Thoracic aorta (tissue), 2 donors: ENCODE data around the gene XIAP. TPM values are rescaled to one million over a fixed set of nuclear protein-coding genes. Genes with fewer than 3 reads are reported as not detected.

ENCODE experiments used
- ATAC-seq: fragments of 150-250 bp; one replicate; pipeline ENCODE4 v1.8.0; 2017; ENCODE audit warnings: low read depth; ENCODE audit not compliant: insufficient number of reproducible peaks, low FRiP score
- DNase-seq: peaks from one replicate; pipeline ENCODE4 v3.0.0-alpha.2; 2020; ENCODE audit warnings: low spot score
- H3K27ac ChIP-seq, 2 donors: fragments of 200-600 bp; sonication (generic); 1 replicate in 1 of 2; 2 replicates in 1 of 2; pipeline ENCODE4 v1.5.1; 2016; ENCODE audit warnings: mild to moderate bottlenecking in 2 of 2, moderate library complexity in 2 of 2
- H3K27me3 ChIP-seq: fragments of 200-600 bp; sonication (generic); replicated peaks from 2 replicates; pipeline ENCODE4 v1.6.0; 2016; ENCODE audit warnings: mild to moderate bottlenecking; ENCODE audit not compliant: insufficient read depth
- H3K36me3 ChIP-seq: fragments of 200-600 bp; sonication (generic); one replicate; pipeline ENCODE4 v1.5.1; 2016
- H3K4me1 ChIP-seq, 2 donors: fragments of 200-600 bp; sonication (generic); 1 replicate in 1 of 2; 2 replicates in 1 of 2; pipeline versions ENCODE4 v1.5.1 to v1.6.0; 2016; ENCODE audit warnings: low read depth in 2 of 2, mild to moderate bottlenecking in 1 of 2; ENCODE audit not compliant: control insufficient read depth in 1 of 2
- H3K4me3 ChIP-seq: fragments of 200-600 bp; sonication (generic); 2 replicates; pipeline ENCODE4 v1.5.1; 2016; ENCODE audit warnings: mild to moderate bottlenecking
- H3K9me3 ChIP-seq: fragments of 200-600 bp; sonication (generic); 2 replicates; pipeline ENCODE4 v1.5.1; 2016
- CTCF ChIP-seq: fragments of 200-600 bp; sonication (generic); IDR thresholded peaks from one replicate; pipeline ENCODE4 v1.5.1; 2019; ENCODE audit warnings: antibody characterized with exemption
- total RNA-seq, 2 donors: library from RNA; depleted of rRNA; stranded (reverse); fragments of >200 nt; gene quantifications; one replicate each; pipeline versions ENCODE4 v1.1.0 to v1.2.3, GENCODE V29; 2016

The XIAP gene
- total RNA-seq, 2 donors from 2014 or later: 18.3 to 78.5 TPM

- peak overlapping the region; percentile 90 for H3K4me3 ChIP-seq
- ATAC-seq (peak; percentile 64), DNase-seq (no peak)
- peak overlapping the region; percentile 88 to 94 for H3K27ac ChIP-seq
- peaks cover 0 to 7% of the 10 kb centered on the region in 2 donors for H3K4me1 ChIP-seq
- H3K36me3 ChIP-seq: no peaks in the 10 kb centered on the region
- no peaks in the 10 kb centered on the region for H3K27me3 ChIP-seq
- no peaks in the 10 kb centered on the region for H3K9me3 ChIP-seq
- no peak for TF ChIP-seq CTCF
Observed at GRCh38 chrX:123859409-123859845, 426 bp upstream of the XIAP start.

DNA sequence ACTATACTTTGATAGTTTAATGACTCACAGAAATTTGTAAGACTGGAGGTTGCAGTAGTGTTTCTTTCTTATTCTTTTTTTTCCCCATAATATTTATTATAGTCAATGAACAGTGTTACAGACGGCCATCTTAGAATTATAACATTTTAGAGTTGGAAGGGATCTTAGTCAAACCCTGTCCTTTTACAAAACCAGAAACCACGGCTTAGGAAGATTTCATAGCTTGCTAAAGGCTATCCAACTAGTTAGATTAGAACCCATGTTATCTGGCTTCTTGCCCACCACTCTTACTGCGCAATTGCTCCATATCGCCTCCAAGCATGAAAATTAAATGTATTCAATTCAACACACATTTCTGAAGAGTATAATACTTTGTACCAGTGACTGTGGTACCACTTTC is 1.1 kb downstream of the XIAP start:
- H3K9me3 ChIP-seq: no peaks in the 10 kb centered on the region
- TF ChIP-seq CTCF: no peak
- no peaks in the 10 kb centered on the region for H3K27me3 ChIP-seq
- H3K27ac ChIP-seq: peak overlapping the region; percentile 88 to 94
- ATAC-seq (peak; percentile 54), DNase-seq (no peak)
- peak overlapping the region; percentile 90 for H3K4me3 ChIP-seq
- peaks cover 0 to 7% of the 10 kb centered on the region in 2 donors for H3K4me1 ChIP-seq
- no peaks in the 10 kb centered on the region for H3K36me3 ChIP-seq

GRCh38 chrX:123869488-123869887 is 9.6 kb downstream of the XIAP start:
- Histone ChIP-seq H3K27me3 (no peaks in the 10 kb centered on the region), H3K4me3 (no peak overlapping the region), H3K27ac (no peak overlapping the region), H3K9me3 (no peaks in the 10 kb centered on the region), H3K36me3 (no peaks in the 10 kb centered on the region), H3K4me1 (no peaks in the 10 kb centered on the region)
- ATAC-seq (no peak), DNase-seq (no peak)
- no peak for TF ChIP-seq CTCF

DNA sequence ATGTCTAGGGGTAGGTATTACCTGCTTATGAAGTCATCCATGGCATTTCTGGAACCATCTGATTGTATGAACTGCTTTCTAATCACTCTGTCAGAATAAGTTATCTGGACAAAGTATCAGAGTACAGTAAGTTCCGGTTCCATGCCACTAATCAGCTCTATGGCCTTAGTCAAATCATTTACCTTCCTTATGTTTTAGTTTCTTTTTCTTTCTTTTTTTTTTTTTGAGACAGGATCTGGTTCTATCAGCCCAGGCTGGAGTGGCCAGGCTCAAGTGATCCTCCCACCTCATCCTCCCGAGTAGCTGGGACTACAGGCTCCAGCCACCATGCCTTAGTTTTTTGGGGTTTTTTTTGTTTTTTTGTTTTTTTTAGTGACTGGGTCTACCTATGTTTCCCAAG is 11.5 kb downstream of the XIAP start:
- H3K27ac ChIP-seq: no peak overlapping the region
- no peak overlapping the region for H3K4me3 ChIP-seq
- no peaks in the 10 kb centered on the region for H3K9me3 ChIP-seq
- ATAC-seq: no peak
- H3K4me1 ChIP-seq: no peaks in the 10 kb centered on the region
- no peaks in the 10 kb centered on the region for H3K27me3 ChIP-seq
- no peak for TF ChIP-seq CTCF
- no peaks in the 10 kb centered on the region for H3K36me3 ChIP-seq
- no peak for DNase-seq

GRCh38 chrX:123873956-123874355 is 14.1 kb downstream of the XIAP start:
- ATAC-seq: no peak

More at GRCh38 chrX:123873956-123874355, 14.1 kb downstream of the XIAP start:
- H3K27ac ChIP-seq: no peak overlapping the region
- no peak for DNase-seq
- no peak for TF ChIP-seq CTCF
- no peaks in the 10 kb centered on the region for H3K36me3 ChIP-seq
- H3K9me3 ChIP-seq: no peaks in the 10 kb centered on the region
- peaks cover 2 to 22% of the 10 kb centered on the region in 2 donors for H3K4me1 ChIP-seq
- H3K4me3 ChIP-seq: no peak overlapping the region
- H3K27me3 ChIP-seq: no peaks in the 10 kb centered on the region
